SIG-M5 treated with dmso at 0.1 percent for 504 hours (cell line): ENCODE measurements around the gene COQ10B.

Experiments
- DNase-seq: peaks from one replicate; lab custom pipeline; 2025; ENCODE audit not compliant: unreplicated experiment; lab: John Stamatoyannopoulos, UW

Gene COQ10B

DNA sequence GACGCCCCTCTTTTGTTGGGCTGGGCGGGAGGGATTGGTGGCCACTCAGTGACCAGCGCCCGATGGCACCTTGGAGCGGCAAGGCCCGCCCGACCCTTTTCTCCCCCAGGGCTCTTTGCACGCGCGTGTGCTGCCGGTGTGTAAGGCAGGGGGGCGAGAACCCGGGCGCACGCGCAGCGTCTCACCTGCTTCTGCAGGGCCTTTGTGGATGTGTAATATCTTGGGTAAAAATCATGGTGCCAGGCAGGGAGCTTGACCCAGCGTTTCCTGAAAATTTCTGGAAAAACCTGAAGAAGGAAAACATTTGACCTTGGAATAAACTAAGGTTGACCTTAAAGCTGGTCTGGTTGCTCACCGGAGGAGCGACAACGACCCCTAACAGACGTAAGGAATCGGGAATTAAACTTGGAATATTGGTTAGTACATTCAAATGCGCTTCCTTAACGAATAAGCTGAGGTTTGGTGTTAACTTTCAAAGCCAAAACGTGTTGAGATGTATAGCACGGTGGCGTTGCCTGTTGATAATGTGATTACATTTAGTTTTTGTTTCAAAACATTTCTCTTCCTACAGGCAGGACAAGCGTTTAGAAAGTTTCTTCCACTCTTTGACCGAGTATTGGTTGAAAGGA is 47.3 kb downstream of the COQ10B start:
- DNase-seq = no peak

DNA sequence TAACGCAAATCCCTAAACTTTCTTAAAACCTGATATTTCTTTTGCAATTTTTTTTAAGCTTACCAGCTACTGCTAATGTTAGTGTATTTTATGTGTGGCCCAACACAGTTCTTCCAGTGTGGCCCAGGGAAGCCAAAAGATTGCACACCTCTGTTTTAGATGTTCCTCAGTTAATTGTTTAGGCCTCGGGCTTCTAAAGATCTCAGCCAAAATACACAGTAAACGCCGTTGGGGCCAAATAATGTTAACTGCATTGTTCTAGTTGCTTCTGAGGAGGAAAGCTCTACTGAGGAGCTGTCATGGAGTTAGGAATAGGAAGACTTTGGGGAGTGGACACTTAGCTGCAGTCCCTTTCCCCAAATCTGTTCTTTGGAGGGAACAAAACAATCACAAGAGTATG is 48.8 kb downstream of the COQ10B start:
- DNase-seq = no peak

DNA sequence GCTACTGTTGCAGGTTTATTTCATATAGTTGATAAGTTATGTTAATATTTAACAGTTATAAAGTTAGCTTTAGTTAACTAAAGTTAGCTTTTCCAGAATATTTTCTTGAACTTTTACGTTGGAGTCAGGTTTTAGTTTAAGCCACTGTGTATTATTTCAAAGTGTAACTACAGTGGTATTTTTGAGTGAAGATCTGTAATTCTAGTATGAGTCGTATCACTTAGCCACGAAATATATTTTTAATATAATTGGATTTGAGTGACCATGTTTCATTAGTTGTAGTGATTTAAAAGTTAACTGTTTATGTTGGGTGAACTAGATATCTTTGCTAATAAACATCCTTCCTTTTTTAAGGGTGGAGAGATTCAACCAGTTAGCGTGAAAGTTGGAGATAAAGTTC is 49.3 kb downstream of the COQ10B start:
- DNase-seq = no peak

DNA sequence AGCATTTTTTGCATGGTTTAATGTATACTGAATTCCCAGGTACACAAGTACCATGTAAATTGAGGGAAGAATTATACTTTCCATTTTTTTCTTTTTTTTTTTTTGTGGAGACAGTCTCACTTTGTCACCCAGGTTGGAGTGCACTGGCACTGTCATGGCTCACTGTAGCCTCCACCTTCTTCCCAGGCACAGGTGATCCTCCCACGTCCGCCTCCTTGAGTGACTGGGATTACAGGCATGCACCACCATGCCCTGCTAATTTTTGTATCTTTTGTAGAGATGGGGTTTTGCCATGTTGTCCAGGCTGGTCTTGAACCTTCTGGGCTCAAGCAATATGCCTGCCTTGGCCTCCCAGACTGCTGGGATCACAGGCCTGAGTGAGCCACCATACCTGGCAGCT is 50.6 kb downstream of the COQ10B start:
- no peak for DNase-seq

DNA sequence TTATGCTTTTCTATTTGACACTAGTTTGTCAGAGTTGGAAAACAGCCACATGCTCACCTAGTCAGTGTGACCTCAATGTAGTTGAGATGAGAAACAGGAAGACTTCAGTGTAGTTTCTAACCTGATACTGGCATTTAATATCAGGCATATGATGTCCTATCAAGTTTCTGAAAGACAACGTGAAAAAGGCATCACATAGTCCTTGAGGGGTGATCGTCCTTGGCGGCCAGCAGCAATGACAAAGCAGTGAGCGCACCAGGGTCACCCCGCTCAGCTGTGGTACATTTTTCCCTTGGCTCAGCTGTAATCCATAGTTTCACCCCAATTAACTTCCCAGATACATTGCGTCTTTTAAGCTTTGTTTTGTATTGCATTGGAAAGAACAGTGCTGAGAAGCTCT is 51.2 kb downstream of the COQ10B start:
- DNase-seq = no peak

DNA sequence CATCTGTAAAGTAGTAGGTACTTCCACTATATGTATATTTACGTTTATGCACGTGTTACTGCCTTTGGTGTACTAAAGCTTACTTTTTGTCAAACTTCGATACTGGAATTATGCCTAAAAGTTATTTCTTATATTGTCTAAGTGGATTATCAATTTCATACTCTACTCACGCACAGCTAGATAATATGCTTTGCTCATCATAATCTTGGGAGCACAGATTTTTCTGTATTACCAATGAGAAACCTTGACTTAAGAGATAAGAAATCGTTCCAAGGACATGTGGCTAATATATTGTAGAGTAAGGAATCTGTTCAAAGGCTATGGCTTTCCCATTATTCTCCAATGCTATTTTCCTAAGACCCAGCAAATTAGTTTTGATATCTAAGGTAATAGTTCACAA is 53.3 kb downstream of the COQ10B start:
- DNase-seq = no peak

DNA sequence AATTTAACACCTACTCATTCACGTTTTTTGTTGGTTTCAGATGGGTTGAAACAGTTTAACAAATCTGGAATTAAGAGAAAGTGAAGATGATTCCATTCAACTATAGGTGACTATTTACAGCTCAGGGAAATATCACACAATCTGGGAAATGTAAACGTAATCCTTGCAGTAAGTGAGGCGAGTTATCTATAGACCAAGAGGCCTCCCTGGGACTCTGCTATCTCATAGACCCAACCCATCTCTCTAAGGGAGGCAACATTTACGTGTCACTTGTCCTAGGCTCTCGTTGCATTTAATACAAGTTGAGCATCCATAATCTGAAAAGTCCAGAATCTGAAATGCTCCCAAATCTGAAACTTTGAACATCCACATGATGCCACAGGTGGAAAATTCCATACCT is 60.6 kb downstream of the COQ10B start:
- DNase-seq = no peak

DNA sequence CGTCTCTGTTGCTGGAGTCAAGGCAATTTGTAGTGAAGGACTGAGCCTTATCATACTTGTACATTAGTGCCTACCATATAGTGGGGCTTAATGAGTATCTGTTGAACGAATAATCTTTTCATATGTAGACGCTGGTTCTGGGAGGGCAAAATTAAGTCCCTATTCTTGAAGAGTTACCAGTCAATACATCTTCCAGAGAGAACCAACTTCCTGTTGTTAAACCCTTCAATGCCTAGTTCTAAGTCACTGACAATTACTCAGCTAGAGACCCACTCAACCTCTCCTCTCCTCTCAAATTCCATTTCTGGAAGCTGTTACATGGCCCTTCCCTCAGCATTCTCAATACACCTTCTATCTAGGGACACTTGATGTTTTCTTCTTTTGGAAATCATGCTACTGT is 61.4 kb downstream of the COQ10B start:
- peak; percentile 28 for DNase-seq

DNA sequence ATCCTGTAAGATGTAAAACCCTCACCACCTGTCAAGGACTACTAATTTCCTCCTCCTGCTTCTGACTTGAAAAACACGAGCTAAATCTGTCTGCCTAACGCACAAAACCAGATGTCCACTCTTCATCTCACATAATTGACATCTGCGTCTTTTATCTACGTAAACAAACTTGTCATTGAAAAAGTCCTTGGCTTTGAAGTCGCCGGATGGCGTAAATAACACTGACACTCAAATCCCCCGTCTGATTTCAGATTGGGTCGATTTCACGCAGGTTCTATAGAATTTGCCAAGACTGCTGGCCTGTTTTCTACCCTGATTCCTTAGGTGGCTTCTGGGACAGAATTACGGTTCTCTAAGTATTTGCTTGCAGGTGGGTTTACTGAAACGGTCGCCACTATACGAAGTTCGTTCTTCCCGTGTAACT is 62.0 kb downstream of the COQ10B start:
- no peak for DNase-seq

DNA sequence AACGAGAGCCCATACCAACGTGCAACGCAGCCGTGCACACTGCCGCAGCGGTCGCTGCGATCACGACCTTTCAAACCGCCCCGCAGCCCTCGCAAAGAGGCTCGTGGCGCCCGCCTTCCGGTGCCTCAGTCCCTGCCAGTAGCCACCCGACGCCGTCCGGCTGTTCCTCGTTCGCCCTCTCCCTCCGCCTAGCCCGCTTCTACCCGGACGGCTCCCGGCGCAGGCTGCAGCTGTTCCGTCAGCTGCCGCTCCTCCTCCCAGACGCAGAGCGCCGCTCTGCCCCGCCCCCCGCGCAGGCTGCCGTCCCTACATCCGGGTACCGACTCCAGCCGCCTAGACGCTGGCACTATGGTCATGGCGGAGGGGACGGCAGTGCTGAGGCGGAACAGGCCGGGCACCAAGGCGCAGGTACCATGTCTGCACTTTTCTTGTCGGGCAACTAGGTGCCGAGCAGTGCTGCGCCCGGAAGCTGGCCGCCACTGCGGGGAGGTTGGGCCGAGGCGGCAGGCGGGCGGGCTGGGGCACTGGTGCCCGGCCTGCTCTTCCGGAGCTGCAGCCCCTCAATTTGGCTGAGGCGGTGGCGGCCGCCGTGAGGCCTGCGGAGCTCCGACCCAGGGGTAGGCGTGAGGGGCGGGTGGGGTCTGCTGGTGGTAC is 62.5 kb downstream of the COQ10B start, which contains the start of gene MOB4:
Gene MOB4 (plus strand): TSS at position 328 of the 654 bp plus-strand sequence. CDS start 21 bp downstream, at position 349.
- DNase-seq = peak; percentile 96

DNA sequence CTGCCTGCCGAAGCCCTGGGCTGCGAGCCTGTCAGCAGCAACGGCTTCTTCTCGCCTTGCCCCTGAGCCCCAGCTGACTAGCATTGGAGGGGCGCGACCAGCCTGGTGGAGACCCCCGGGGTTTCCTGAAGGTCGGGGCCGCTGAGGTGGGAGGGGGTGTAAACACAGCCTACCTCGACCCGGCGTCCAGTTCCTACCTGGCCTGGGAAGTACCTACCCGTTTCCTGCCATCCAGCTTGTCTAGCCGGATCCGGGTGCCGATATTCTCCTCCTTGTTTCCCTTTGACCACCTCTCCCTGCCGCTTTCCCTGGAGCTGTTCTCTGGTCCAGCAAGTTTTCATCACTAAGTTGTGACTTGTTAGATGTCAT is 63.0 kb downstream of the COQ10B start:
- no peak for DNase-seq

DNA sequence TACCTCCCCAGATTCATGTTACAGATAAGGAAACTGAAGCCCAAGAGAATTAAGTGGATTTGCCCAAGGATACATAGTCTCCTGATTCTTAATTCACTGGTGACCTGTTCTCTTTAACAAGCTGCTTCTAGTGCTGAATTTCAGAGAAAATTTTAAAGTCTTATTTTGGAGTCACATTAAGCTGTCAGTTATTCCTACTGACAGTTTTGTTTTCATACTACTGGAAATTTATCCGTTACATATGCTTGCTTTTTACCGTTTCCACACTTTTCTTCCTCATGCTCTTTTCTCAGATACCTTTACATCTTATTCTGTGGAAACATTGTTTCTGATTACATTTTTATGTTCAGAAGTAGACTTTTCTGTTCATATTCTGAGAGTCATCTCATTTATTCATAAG is 63.8 kb downstream of the COQ10B start:
- no peak for DNase-seq
